Measurements from ENCODE around the gene SLIT3. TPM values are rescaled to one million over a fixed set of nuclear protein-coding genes. Genes with fewer than 3 reads are reported as not detected.

SLIT3 gene
- total RNA-seq, 4 donors from 2014 or later = 28.4 to 77.2 (median 63.8) TPM

DNA sequence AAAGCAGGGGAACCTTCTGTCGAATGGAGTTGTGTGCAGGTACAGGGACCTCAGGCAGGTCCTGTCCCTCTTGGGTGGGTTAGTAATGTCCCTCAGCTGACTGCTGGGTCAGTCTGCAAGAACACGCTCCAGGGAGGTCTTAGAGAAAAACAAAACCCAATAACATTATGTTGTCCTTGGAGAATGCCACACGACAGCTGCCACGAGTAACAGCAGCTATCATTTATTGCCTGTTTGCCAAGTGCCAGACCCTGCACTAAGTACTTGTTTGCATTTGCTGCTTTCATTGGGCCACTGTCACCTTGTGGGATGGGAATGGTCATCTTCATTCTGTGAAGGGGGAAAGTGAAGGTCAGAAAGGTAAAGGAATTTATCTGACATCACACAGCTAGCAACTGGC, 310.3 kb downstream of the SLIT3 start:
- DNase-seq = no peak
- intact Hi-C loops (cut with DNase I) = loop anchor here (10.0 kb wide), 1 partner anchor 584 kb away; no protein-coding TSS in a partner anchor
- Histone ChIP-seq H3K27me3 (no peaks in the 10 kb centered on the region), H3K36me3 (no peaks in the 10 kb centered on the region), H3K4me1 (peaks cover 8 to 24% of the 10 kb centered on the region in 2 donors), H3K27ac (no peak overlapping the region), H3K4me3 (replicated peaks in 1 of 3) (no peak overlapping the region), H3K9me3 (no peaks in the 10 kb centered on the region)
- 83 to 86% methylated on average over 4 of the region's 4 CpGs for WGBS, 2 donors
- TF ChIP-seq, protein P1, sequence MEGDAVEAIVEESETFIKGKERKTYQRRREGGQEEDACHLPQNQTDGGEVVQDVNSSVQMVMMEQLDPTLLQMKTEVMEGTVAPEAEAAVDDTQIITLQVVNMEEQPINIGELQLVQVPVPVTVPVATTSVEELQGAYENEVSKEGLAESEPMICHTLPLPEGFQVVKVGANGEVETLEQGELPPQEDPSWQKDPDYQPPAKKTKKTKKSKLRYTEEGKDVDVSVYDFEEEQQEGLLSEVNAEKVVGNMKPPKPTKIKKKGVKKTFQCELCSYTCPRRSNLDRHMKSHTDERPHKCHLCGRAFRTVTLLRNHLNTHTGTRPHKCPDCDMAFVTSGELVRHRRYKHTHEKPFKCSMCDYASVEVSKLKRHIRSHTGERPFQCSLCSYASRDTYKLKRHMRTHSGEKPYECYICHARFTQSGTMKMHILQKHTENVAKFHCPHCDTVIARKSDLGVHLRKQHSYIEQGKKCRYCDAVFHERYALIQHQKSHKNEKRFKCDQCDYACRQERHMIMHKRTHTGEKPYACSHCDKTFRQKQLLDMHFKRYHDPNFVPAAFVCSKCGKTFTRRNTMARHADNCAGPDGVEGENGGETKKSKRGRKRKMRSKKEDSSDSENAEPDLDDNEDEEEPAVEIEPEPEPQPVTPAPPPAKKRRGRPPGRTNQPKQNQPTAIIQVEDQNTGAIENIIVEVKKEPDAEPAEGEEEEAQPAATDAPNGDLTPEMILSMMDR (IDR thresholded peaks at IDR 0.05) = no peak
- no peak for TF ChIP-seq POLR2A (IDR thresholded peaks at IDR 0.05)

DNA sequence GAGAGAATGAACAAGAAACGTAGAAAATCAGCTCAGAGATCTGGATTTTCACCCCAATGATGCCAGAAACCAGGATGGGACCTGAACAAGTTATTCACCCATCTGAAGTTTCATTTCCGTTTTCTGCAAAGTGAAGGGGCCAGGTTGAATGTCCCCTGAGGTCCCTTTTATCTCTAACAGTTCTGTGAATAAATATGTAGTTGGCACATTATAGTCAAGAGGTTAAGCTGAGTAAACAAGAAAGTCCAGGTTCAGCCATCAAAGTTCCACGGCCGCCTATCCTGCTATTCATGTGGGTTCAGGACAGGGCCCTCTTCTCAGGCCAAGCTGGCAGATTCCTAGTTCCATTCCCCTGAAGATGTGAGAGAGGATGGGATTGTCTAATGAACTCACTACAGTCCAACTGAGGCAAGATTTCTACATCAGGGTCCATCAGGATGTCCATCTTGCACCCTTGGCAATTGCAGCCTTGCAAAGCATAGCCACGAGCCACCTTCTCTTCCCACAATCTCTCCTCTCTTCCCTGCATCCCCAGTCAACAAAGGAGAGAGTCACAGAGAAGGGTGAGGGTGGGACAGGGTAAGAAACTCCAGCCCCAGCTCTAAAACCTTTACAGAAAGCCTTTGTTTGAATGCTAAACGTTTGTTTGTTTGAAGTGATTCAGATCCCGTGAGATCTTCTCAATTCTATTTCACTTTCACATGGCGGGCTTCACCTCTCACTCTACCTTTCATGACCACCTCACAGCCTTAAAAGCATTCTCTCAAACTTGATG, 311.0 kb downstream of the SLIT3 start:
- Histone ChIP-seq H3K27me3 (no peaks in the 10 kb centered on the region), H3K4me1 (peaks cover 8 to 24% of the 10 kb centered on the region in 2 donors), H3K9me3 (no peaks in the 10 kb centered on the region), H3K27ac (no peak overlapping the region), H3K36me3 (no peaks in the 10 kb centered on the region), H3K4me3 (replicated peaks in 1 of 3) (no peak overlapping the region)
- WGBS, 2 donors = 86 to 90% methylated on average over 8 of the region's 8 CpGs
- intact Hi-C loops (cut with DNase I) = loop anchor here (10.0 kb wide), 3 partner anchors 305 to 585 kb away; no protein-coding TSS in a partner anchor
- no peak for DNase-seq
- TF ChIP-seq, protein P1 (IDR thresholded peaks at IDR 0.05) = no peak
- TF ChIP-seq POLR2A (IDR thresholded peaks at IDR 0.05) = no peak

DNA sequence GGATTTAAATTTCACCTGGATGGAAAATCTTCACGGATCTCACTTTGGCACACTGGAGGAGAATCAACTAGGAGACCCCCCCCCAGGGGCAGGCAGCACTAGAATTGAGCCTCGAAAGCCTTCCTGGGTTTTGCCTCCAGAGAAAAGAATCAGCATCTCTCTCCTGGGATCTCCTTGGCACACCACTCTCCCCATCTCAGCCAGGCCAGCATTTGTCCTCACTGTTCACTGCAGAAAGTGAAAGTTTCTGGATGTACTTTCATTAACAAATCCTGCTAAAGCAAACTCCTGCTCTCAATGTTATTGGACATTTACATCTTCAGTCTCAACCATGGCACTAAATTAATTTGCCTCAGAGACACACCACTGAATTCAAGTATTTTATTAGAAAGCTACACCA, 312.2 kb downstream of the SLIT3 start:
- no peak overlapping the region for H3K27ac ChIP-seq
- H3K4me3 ChIP-seq (replicated peaks in 1 of 3) = no peak overlapping the region
- no peaks in the 10 kb centered on the region for H3K27me3 ChIP-seq
- peaks cover 8 to 24% of the 10 kb centered on the region in 2 donors for H3K4me1 ChIP-seq
- 58 to 80% methylated on average over 2 of the region's 2 CpGs for WGBS, 2 donors
- DNase-seq = no peak
- TF ChIP-seq, protein P1 (IDR thresholded peaks at IDR 0.05) = no peak
- no peak for TF ChIP-seq POLR2A (IDR thresholded peaks at IDR 0.05)
- intact Hi-C loops (cut with DNase I) = loop anchor here (10.0 kb wide), 2 partner anchors 304 to 566 kb away; no protein-coding TSS in a partner anchor
- H3K36me3 ChIP-seq = no peaks in the 10 kb centered on the region
- no peaks in the 10 kb centered on the region for H3K9me3 ChIP-seq

DNA sequence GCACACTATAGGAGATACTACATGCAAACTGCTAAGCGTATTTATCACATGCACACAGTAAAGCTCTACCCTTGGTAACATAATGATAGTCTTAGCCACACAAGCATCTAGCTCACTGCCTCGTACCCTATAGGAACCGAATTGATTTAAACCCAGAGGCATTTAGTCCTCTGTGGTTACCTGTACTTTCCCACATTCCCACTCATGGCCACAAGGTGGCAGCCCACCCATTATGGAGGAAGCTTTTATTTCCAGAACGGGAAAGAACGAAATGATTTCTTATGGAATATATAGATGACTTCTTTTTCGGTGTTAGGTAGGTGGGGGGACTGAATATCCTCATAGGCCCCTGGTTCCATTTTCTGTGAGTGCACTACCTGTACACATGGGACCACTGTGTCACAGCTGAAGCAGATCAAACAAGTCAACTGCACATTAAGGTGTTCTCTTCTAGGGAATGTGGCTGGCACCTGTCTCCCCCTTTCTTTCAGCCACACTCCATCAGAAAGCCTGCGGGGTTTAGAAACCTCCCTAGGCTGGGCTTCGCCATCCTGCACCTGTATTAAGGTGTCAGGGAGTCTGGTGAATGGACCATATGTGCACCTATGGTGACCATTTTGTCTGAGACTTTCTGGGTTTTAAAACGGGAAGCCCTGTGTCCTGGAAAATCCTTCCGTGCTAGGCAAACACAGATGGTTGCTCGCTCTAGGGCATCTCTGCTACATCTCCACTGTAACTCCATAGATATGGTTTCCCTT, 313.2 kb downstream of the SLIT3 start:
- no peak for TF ChIP-seq POLR2A (IDR thresholded peaks at IDR 0.05)
- TF ChIP-seq, protein P1 (IDR thresholded peaks at IDR 0.05) = peak; percentile 82 to 95 (median 86)
- Histone ChIP-seq H3K27ac (no peak overlapping the region), H3K4me3 (replicated peaks in 1 of 3) (no peak overlapping the region), H3K9me3 (no peaks in the 10 kb centered on the region), H3K4me1 (peaks cover 8 to 22% of the 10 kb centered on the region in 2 donors), H3K36me3 (no peaks in the 10 kb centered on the region), H3K27me3 (no peaks in the 10 kb centered on the region)
- WGBS, 2 donors = 40 to 44% methylated on average over 11 of the region's 11 CpGs
- peak; percentile 78 to 83 for DNase-seq
- intact Hi-C loops (cut with DNase I) = loop anchor here (10.0 kb wide), 2 partner anchors 303 to 567 kb away; no protein-coding TSS in a partner anchor
